HCT116 (cell line): ENCODE data around the gene FRMD4A.

ENCODE experiments used
- EGR1 ChIP-seq: IDR thresholded peaks from 2 replicates; pipeline ENCODE4 v1.6.1; 2012; ENCODE audit warnings: low read depth
- EZH2 ChIP-seq: fragments of 200-600 bp; sonication (generic); IDR thresholded peaks from 2 replicates; pipeline ENCODE4 v1.6.1; 2017; ENCODE audit warnings: antibody characterized with exemption, mixed run types
- SRF ChIP-seq: IDR thresholded peaks from 2 replicates; pipeline ENCODE4 v1.6.1; 2012; ENCODE audit warnings: low read depth
- TF ChIP-seq, protein P1 (sequence below): IDR thresholded peaks from 2 replicates; pipeline ENCODE4 v1.6.1; 2012

- TF ChIP-seq EGR1, result no peak
- TF ChIP-seq SRF, result no peak
- TF ChIP-seq EZH2, result no peak
- TF ChIP-seq, protein P1, sequence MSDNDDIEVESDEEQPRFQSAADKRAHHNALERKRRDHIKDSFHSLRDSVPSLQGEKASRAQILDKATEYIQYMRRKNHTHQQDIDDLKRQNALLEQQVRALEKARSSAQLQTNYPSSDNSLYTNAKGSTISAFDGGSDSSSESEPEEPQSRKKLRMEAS, result no peak
Observed at GRCh38 chr10:14294347-14295059, 36.2 kb downstream of the FRMD4A start.
